Immature natural killer cell (primary cell): ENCODE results near the gene DNAJC5. TPM values are rescaled to one million over a fixed set of nuclear protein-coding genes. Genes with fewer than 3 reads are reported as not detected.
"Not testable (repeated sequence)": the region's sequence is repeated elsewhere in the genome, so short reads cannot be mapped to it uniquely, and the experiment has no call there.

ENCODE experiments used
- DNase-seq, 3 donors: peaks; one replicate each; pipeline ENCODE4 v3.0.0; 2022; ENCODE audit warnings: mixed read lengths in 1 of 3
- H3K27ac Mint-ChIP-seq, 6 donors: one replicate each; pipeline ENCODE4 v1.8.0; 2020; ENCODE audit warnings: mixed read lengths in 6 of 6, mild to moderate bottlenecking in 5 of 6, inconsistent platforms in 4 of 6, moderate library complexity in 3 of 6
- H3K27me3 Mint-ChIP-seq, 3 donors: one replicate each; pipeline ENCODE4 v1.8.0; 2020 to 2021; ENCODE audit warnings: low read depth in 3 of 3, mild to moderate bottlenecking in 3 of 3, mixed read lengths in 3 of 3, moderate library complexity in 3 of 3, inconsistent platforms in 1 of 3
- H3K36me3 Mint-ChIP-seq, 3 donors: one replicate each; pipeline ENCODE4 v1.8.0; 2020; ENCODE audit warnings: mixed read lengths in 3 of 3, inconsistent platforms in 2 of 3, mild to moderate bottlenecking in 2 of 3
- H3K4me1 Mint-ChIP-seq, 2 donors: one replicate each; pipeline ENCODE4 v1.8.0; 2020; ENCODE audit warnings: inconsistent platforms in 2 of 2, mild to moderate bottlenecking in 2 of 2, mixed read lengths in 2 of 2, moderate library complexity in 1 of 2
- H3K4me3 Mint-ChIP-seq, 5 donors: one replicate each; pipeline ENCODE4 v1.8.0; 2020; ENCODE audit warnings: mild to moderate bottlenecking in 5 of 5, mixed read lengths in 5 of 5, inconsistent platforms in 3 of 5, moderate library complexity in 3 of 5
- H3K9me3 Mint-ChIP-seq, 6 donors: one replicate each; pipeline ENCODE4 v1.8.0; 2020; ENCODE audit warnings: mild to moderate bottlenecking in 6 of 6, mixed read lengths in 6 of 6, inconsistent platforms in 4 of 6, moderate library complexity in 3 of 6
- polyA plus RNA-seq, 3 donors: library from polyadenylated mRNA; unstranded; fragments of 300-500 nt; fragmentation: Illumina TruSeq; gene quantifications; one replicate each; pipeline ENCODE4 v1.2.3, GENCODE V29; 2021

The DNAJC5 gene
- polyA plus RNA-seq, 3 donors from 2014 or later, result 1.4 to 8.2 (median 2.9) TPM

GRCh38 chr20:63864978-63865640, 29.8 kb upstream of the DNAJC5 start, which contains the start of gene TPD52L2:
TPD52L2 (plus strand) TSS chr20:63865270; CDS start chr20:63865366, 96 bp downstream.
- H3K4me3 Mint-ChIP-seq, result peak within 1 kb of the TSS; percentile 91 to 98 (median 97)
- peak; percentile 96 for DNase-seq
- peaks cover 8 to 17% (median 9%) of the 10 kb centered on the region in 3 donors for H3K27me3 Mint-ChIP-seq
- H3K9me3 Mint-ChIP-seq, result no peaks in the 10 kb centered on the region
- peaks cover 5 to 10% (median 6%) of the 10 kb centered on the region in 3 donors for H3K36me3 Mint-ChIP-seq
- peaks cover 31 to 37% of the 10 kb centered on the region in 2 donors for H3K4me1 Mint-ChIP-seq
- peak within 1 kb of the TSS; percentile 91 to 98 (median 95) for H3K27ac Mint-ChIP-seq

GRCh38 chr20:63867042-63867441, 27.9 kb upstream of the DNAJC5 start:
- Mint-ChIP-seq H3K4me3 (peak overlapping the region; percentile 35 to 98 (median 91)), H3K27ac (peak overlapping the region in 1 of 6 donors; percentile 7)
- not testable (repeated sequence) for H3K9me3 Mint-ChIP-seq

GRCh38 chr20:63868264-63868663, 26.7 kb upstream of the DNAJC5 start:
- no peak for DNase-seq
- peaks cover 8 to 15% (median 10%) of the 10 kb centered on the region in 3 donors for H3K36me3 Mint-ChIP-seq
- H3K27ac Mint-ChIP-seq, result peak overlapping the region in 1 of 6 donors; percentile 3
- H3K4me1 Mint-ChIP-seq, result peaks cover 28 to 34% of the 10 kb centered on the region in 2 donors
- no peaks in the 10 kb centered on the region for H3K9me3 Mint-ChIP-seq
- peaks cover 5 to 15% (median 6%) of the 10 kb centered on the region in 3 donors for H3K27me3 Mint-ChIP-seq
- H3K4me3 Mint-ChIP-seq, result no peak overlapping the region

More at GRCh38 chr20:63867042-63867441, 27.9 kb upstream of the DNAJC5 start:
- peaks cover 5 to 17% (median 9%) of the 10 kb centered on the region in 3 donors for H3K27me3 Mint-ChIP-seq
- H3K36me3 Mint-ChIP-seq, result peaks cover 7 to 16% (median 7%) of the 10 kb centered on the region in 3 donors
- DNase-seq, result not testable (repeated sequence)
- peaks cover 31 to 37% of the 10 kb centered on the region in 2 donors for H3K4me1 Mint-ChIP-seq

GRCh38 chr20:63873477-63873971, 21.4 kb upstream of the DNAJC5 start:
- Mint-ChIP-seq H3K27me3 (no peaks in the 10 kb centered on the region), H3K9me3 (no peaks in the 10 kb centered on the region), H3K4me1 (peaks cover under 1 to 4% of the 10 kb centered on the region in 2 donors), H3K4me3 (no peak overlapping the region), H3K36me3 (peaks cover 16 to 29% (median 22%) of the 10 kb centered on the region in 3 donors), H3K27ac (peak overlapping the region in 1 of 6 donors; percentile 40)
- no peak for DNase-seq

GRCh38 chr20:63874241-63874640, 20.7 kb upstream of the DNAJC5 start:
- H3K27me3 Mint-ChIP-seq, result not testable (repeated sequence)
- peaks cover 14 to 29% (median 20%) of the 10 kb centered on the region in 3 donors for H3K36me3 Mint-ChIP-seq

GRCh38 chr20:63876489-63877036, 18.4 kb upstream of the DNAJC5 start:
- H3K4me3 Mint-ChIP-seq, result no peak overlapping the region
- peaks cover 0 to 2% of the 10 kb centered on the region in 2 donors for H3K4me1 Mint-ChIP-seq
- peaks cover 11 to 25% (median 16%) of the 10 kb centered on the region in 3 donors for H3K36me3 Mint-ChIP-seq

More at GRCh38 chr20:63874241-63874640, 20.7 kb upstream of the DNAJC5 start:
- not testable (repeated sequence) for DNase-seq, H3K27ac Mint-ChIP-seq, H3K4me3 Mint-ChIP-seq, H3K9me3 Mint-ChIP-seq, H3K4me1 Mint-ChIP-seq

GRCh38 chr20:63877755-63878470, 17.0 kb upstream of the DNAJC5 start:
- Mint-ChIP-seq H3K4me3 (no peak overlapping the region), H3K9me3 (no peaks in the 10 kb centered on the region), H3K36me3 (peaks cover 8 to 19% (median 12%) of the 10 kb centered on the region in 3 donors), H3K4me1 (peaks cover 0 to 2% of the 10 kb centered on the region in 2 donors), H3K27me3 (peaks cover under 1 to 2% (median 2%) of the 10 kb centered on the region in 3 donors), H3K27ac (no peak overlapping the region)
- no peak for DNase-seq

More at GRCh38 chr20:63876489-63877036, 18.4 kb upstream of the DNAJC5 start:
- H3K27ac Mint-ChIP-seq, result no peak overlapping the region
- DNase-seq, result no peak
- peaks cover 0 to 2% (median 0%) of the 10 kb centered on the region in 3 donors for H3K27me3 Mint-ChIP-seq
- H3K9me3 Mint-ChIP-seq, result no peaks in the 10 kb centered on the region

- Mint-ChIP-seq H3K4me1 (peaks cover 0 to 1% of the 10 kb centered on the region in 2 donors), H3K36me3 (peaks cover 8 to 17% (median 9%) of the 10 kb centered on the region in 3 donors), H3K27me3 (peaks cover 2% of the 10 kb centered on the region in 3 donors), H3K9me3 (no peaks in the 10 kb centered on the region), H3K4me3 (no peak overlapping the region), H3K27ac (no peak overlapping the region)
- no peak for DNase-seq
Observed at GRCh38 chr20:63878899-63879663, 15.8 kb upstream of the DNAJC5 start.

- H3K4me3 Mint-ChIP-seq, H3K36me3 Mint-ChIP-seq, H3K27ac Mint-ChIP-seq, H3K9me3 Mint-ChIP-seq, H3K27me3 Mint-ChIP-seq, DNase-seq: not testable (repeated sequence)
- H3K4me1 Mint-ChIP-seq, result peaks cover 6 to 11% of the 10 kb centered on the region in 2 donors
Observed at GRCh38 chr20:63880901-63881300, 14.0 kb upstream of the DNAJC5 start.

GRCh38 chr20:63881451-63882226, 13.3 kb upstream of the DNAJC5 start:
- peaks cover 6 to 11% of the 10 kb centered on the region in 2 donors for H3K4me1 Mint-ChIP-seq
- H3K9me3 Mint-ChIP-seq, result no peaks in the 10 kb centered on the region
- no peak for DNase-seq
- no peaks in the 10 kb centered on the region for H3K36me3 Mint-ChIP-seq
- no peak overlapping the region for H3K4me3 Mint-ChIP-seq
- peaks cover 2% of the 10 kb centered on the region in 3 donors for H3K27me3 Mint-ChIP-seq
- no peak overlapping the region for H3K27ac Mint-ChIP-seq

- DNase-seq, result no peak
- Mint-ChIP-seq H3K27ac (no peak overlapping the region), H3K4me1 (peaks cover 6 to 11% of the 10 kb centered on the region in 2 donors), H3K9me3 (no peaks in the 10 kb centered on the region), H3K27me3 (peaks cover 2% of the 10 kb centered on the region in 3 donors), H3K4me3 (no peak overlapping the region), H3K36me3 (peaks cover 2 to 5% (median 3%) of the 10 kb centered on the region in 3 donors)
Observed at GRCh38 chr20:63882257-63883200, 12.4 kb upstream of the DNAJC5 start.
